SHP77 (cell line): ENCODE results near the gene CNTROB.

Experiments used
- DNase-seq, 2 experiments: peaks; one replicate each; lab custom pipeline; 2025; lab: John Stamatoyannopoulos, UW

Gene CNTROB

DNA sequence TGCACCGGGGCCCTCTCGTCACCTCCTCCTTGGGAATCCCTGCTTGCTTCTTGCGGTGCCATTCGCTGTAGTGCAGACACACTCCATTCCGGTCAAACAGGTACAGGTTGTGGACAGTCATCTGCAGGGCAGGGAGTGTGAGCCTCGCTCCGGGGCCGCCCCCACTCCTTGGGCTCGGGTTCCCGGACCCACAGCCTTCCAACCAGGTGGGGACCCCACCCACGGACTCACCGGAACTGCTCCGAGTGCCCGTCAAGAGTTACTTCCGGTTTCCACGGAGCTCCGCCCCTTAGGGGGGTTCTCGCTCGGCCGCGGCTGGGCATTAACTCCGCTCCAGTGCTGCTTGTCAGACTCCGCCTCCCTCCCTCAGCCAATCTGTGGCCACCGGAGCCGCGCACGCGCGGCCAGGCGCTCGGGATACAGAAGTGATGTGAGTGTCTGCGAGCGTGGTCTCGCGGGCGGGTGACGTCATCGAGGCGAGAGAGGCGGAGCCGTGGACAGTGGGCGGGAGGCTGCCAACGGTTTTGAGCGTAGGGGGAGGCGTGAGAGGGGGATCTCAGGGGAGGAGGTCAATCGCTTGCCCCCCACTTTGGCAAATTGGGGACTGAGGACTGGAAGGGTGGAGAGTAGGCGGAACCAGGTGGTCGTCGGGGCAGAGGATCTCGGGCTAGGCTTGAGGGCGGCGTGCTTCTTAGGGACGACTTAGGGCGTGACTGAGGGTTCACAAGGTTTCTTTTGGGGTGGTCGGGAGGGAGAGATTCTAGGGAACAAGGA, at the start of gene CNTROB, which contains the start of gene TRAPPC1:
CNTROB (plus strand) TSS at position 498 of the 774 bp plus-strand sequence. CDS start 874 bp downstream, outside the sequence.
TRAPPC1 (minus strand) TSS at position 238 of the 774 bp plus-strand sequence; CDS start at position 121, 117 bp downstream.
- peak; percentile 99 to 100 for DNase-seq

DNA sequence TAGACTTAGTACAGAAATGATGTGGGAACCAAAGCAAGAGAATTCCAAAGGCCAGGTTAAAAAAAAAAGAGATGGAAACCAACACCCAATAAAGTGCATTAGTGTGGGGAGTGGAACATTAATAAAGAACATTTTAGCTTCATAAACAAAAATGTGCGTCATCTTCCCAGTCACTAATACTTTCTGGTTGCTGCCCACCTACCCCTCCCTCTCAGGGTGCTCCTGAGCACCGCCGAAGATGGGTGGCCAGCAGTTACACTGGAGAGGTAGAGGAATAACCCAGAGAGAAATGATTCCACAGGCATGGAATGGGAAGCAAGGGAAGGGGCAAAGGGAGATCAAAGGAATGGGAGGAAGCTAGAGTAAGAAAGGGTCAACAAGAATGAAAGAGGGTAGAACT, 49.4 kb upstream of the CNTROB start:
- DNase-seq, result peak in 1 of 2 experiments; percentile 50

DNA sequence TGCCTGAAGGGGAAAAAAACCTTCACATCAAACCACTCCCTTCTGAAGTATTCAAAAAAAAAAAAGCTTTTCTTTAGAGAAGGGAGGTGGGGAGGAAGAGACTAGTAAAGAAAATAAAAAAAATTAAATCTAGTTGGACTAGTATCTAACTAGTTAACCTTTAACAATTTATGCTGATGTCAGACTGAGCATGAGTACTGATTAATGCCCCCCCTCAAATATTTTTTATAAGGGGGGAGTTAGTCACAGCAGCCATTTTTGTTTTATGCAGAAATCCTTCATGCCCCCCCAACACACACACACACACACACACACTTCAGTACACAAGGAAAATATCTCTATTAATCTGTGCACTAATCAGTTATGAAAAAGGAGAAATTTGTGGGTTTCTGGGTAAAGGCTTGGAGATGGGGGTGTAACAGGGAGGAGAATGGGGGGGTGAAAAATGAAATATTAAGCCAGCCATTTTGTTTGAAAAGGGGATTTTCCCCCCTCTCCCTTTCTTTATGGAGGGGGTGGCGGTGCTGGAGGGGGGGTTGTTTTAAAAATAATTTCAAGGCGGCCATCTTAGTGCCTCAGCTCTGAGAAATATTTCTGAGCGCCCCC, 48.1 kb upstream of the CNTROB start:
- DNase-seq, result peak; percentile 34 to 55

- no peak for DNase-seq
Measured at GRCh38 chr17:7884581-7885366, 47.2 kb upstream of the CNTROB start.

DNA sequence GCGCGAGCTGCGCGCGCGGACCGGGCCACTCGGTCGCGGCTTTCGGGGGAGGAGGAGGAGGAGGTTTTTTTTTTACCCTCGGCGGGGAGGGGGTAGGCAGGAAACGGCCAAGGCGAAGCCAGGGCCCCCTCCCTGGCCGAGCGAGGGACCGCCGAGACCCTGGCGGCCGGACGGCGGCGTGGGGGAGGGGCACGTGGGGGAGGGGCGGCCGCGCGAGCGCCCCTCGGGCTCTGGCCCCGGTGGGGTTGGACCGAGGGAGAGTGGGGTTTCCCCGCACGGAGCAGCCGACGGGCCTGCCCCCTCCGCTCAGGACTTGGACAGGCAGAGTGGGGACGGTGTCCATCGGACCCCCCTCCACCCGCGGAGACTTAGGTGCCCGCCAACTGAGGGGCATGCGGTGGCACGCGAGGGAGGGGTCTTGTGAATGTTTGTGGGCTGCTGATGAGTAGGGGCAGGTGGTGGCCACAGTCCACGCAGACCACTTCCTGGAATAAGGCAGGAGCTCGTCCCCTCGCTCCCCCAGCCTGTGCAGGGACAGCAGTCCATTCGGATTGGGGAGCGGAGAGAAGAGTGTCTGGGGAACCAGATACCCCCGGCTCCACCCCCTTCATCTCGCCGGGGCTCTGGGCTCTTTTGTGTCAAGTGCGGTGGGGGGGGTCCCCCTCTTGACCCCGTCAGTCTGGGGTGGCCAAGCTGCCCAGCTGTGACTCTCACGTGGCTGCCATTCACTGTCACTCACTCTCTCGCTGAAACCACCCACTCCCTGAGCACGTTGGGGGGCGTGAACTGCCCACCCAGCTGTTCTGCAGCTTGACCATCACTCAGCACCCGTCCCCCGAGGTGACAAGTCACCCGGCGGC, 46.4 kb upstream of the CNTROB start:
- DNase-seq, result peak; percentile 34 to 59

- DNase-seq, result peak; percentile 33 to 64
Measured at GRCh38 chr17:7886227-7887037, 45.6 kb upstream of the CNTROB start.

DNA sequence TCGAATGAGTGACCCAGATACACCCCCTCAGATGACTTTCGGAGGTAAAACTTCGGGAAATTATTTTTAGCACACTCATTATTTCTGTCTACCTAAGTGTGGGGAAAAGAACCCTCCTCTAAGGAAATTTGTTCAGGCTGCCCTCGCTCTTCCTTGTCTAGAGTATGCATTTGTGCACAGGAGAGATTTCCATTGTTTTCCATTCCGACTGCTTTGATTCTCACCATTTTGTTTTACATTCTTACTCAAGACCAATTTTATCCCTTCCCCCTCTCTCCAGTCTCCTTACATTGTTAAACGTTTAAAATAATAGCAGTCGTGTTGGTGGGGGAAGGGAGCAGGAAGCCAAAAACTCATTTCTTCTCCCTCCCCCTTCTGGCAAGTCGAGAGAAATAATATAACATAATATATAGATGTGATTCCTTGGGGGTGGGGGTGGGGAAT, 44.9 kb upstream of the CNTROB start:
- no peak for DNase-seq

DNA sequence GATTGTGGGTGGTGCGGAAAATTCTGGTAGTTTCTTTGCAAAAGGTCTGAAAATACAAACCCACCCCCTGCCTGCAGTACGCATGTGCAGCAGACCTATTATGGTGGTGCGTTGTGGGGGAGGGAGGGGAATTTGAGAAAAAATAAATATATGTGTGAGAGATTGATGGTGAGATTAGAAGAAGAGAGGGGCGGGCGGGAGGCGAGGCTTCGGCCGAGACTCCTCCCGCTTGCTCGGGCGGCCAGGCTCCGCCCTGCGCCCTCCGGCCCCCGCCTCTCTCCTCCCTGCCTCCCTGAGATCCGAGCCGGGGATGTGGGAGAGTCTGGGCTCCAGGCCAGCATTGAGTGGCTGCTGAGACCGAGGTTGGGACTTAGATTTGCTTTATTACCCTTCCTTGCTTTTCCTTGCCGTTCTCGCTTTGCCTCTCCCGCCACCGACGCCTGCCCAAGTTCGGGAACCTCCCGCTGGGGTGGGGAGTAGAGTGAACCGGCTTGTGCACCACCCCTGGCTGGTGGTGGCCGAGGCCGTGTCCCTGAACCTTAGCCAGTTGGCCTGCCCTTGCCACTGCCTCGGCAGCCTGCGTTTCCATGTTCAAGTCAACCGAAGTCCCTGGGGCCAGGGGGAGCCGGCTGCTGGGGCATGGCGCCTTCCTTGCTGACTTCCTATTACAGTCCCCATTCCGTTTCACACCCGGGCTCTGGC, 44.4 kb upstream of the CNTROB start:
- peak; percentile 95 to 100 for DNase-seq

- DNase-seq, result peak; percentile 22 to 73
Measured at GRCh38 chr17:7888184-7888920, 43.7 kb upstream of the CNTROB start, which contains the start of gene CHD3. Gene CHD3, plus strand, starts transcription at chr17:7888789. Its CDS starts 212 bp downstream, at chr17:7889001.

- DNase-seq, result peak; percentile 99
Measured at GRCh38 chr17:7889166-7889955, 42.6 kb upstream of the CNTROB start.

- peak in 1 of 2 experiments; percentile 15 for DNase-seq
Measured at GRCh38 chr17:7893187-7893880, 38.7 kb upstream of the CNTROB start.

- DNase-seq, result no peak
Measured at GRCh38 chr17:7894226-7894625, 37.8 kb upstream of the CNTROB start.

GRCh38 chr17:7894866-7895265, 37.1 kb upstream of the CNTROB start:
- DNase-seq, result no peak

DNA sequence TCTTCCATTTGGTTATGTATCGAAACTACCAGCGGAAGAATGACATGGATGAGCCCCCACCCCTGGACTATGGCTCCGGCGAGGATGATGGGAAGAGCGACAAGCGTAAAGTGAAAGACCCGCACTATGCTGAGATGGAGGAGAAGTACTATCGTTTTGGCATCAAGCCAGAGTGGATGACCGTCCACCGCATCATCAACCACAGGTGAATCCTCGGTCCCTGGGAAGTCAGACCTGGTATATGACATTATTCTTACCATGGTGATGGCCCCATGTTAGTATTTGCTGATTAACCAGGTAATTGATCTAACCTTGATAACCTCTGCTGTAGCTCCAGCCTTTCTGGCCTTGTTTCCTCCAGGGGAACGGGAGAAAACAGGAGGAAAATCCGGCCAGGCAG, 34.9 kb upstream of the CNTROB start:
- DNase-seq, result no peak

- peak in 1 of 2 experiments; percentile 20 for DNase-seq
Measured at GRCh38 chr17:7897773-7898172, 34.2 kb upstream of the CNTROB start.

DNA sequence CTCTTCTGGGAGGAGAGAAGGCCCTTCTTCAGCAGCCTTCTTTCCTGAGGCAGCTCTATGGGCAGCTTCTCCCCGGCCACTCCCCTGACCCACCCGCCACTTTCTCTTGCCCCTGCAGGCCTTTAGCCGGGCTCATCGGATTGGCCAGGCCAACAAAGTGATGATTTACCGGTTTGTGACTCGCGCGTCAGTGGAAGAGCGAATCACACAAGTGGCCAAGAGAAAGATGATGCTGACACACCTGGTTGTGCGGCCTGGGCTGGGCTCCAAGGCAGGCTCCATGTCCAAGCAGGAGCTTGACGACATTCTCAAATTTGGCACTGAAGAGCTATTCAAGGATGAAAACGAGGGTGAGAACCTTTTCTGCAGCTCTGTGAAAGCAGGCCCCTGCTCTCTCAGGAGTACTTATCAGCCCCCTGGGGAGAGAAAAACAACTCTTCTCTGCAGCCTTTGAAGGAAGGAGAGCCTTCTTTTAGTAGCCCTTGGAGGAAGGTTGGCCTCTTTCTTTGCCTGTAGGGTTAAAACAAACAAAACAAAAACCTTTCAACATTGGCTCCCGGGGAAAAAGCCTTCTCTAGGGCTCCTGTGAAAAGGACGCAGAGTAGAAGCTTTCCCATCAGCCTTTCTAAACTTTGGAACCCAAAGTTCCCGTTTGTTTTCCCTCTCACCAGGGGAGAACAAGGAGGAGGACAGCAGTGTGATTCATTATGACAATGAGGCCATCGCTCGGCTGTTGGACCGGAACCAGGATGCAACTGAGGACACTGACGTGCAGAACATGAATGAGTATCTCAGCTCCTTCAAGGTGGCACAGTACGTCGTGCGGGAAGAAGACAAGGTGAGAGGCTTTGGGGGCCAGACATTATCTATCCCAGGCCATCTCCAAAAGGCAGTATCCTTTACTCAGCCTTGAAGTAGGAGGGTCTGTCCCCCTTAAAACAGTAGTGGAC, 28.6 kb upstream of the CNTROB start:
- no peak for DNase-seq
